ENCODE measurements around the gene NUP210L. TPM values are rescaled to one million over a fixed set of nuclear protein-coding genes. Genes with fewer than 3 reads are reported as not detected.

NUP210L gene
- total and polyA plus RNA-seq, 9 of the 15 experiments (the other 6 are each of a cell fraction or from before 2014, with no cell fraction given), result 0.01 to 0.04 TPM; not detected in 7

DNA sequence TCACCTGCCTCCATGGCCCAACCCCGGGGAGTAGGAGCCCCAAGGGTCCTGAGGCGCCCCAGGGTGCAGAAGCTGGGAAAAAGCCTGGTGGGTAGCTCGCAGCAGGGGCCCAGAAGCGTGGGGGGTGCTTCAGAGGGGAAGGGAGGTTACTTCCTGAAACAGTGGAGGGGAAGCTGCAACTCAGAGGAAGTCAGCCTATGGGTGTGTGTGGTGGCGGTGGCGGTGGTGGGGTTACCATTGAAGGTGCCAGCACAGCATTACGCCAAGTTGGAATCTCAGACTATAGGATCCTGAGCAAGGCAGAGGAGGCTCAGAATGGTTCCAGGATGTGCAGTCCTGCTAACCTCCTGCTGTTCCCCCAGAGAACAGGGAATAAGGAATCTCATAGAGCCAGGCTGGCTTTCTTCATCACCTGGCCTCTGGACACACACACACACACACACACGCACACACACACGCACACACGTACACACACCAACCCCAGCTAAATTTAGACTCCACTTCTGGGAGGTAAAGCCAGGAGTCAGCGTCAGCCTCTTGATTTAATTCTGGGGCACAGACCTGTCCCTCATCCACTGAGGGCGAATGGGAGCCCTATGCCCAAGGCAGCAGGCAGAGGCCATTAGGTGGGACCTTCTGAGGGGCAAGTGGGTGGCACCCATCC, 209.6 kb downstream of the NUP210L start (continued):
- TF ChIP-seq NFATC3 (IDR thresholded peaks at IDR 0.05) (no peak), RFX7 (CRISPR knock-in tag; IDR thresholded peaks at IDR 0.05) (no peak), YBX1 (IDR thresholded peaks at IDR 0.05) (no peak), PML (IDR thresholded peaks at IDR 0.05; ENCODE audit: low read length) (no peak), POLR3A (IDR thresholded peaks at IDR 0.05; ENCODE audit: borderline replicate concordance, extremely low read depth, insufficient read depth, insufficient read length) (no peak), ZBTB7A (IDR thresholded peaks at IDR 0.05; ENCODE audit: borderline replicate concordance, control insufficient read depth, low read depth, low read length) (peak; percentile 77), NRF1 (conservative IDR thresholded peaks at IDR 0.05 in 1 of 2, IDR thresholded peaks at IDR 0.05 in 1 of 2) (no peak), KLF6 (CRISPR knock-in tag; IDR thresholded peaks at IDR 0.05; ENCODE audit: borderline replicate concordance) (no peak), MYC (IDR thresholded peaks at IDR 0.05; ENCODE audit: low read depth, low read length) (no peak), MYC (CRISPR knock-in tag; IDR thresholded peaks at IDR 0.05; ENCODE audit: borderline replicate concordance, low read depth) (peak; percentile 58; the same call in 1 of the 2 replicates), ZFPM2 (CRISPR knock-in tag; IDR thresholded peaks at IDR 0.05) (no peak), MITF (IDR thresholded peaks at IDR 0.05) (no peak), ZNF212 (CRISPR knock-in tag; IDR thresholded peaks at IDR 0.05) (no peak), HINFP (tag; conservative IDR thresholded peaks at IDR 0.05; ENCODE audit: low read depth) (no peak), ZBTB17 (CRISPR knock-in tag; IDR thresholded peaks at IDR 0.05) (no peak), KDM2B (CRISPR knock-in tag; IDR thresholded peaks at IDR 0.05) (no peak), ZNF263 (CRISPR knock-in tag; IDR thresholded peaks at IDR 0.05; ENCODE audit: borderline replicate concordance) (no peak), ZSCAN29 (IDR thresholded peaks at IDR 0.05) (no peak)
- TF ChIP-seq, protein P1, sequence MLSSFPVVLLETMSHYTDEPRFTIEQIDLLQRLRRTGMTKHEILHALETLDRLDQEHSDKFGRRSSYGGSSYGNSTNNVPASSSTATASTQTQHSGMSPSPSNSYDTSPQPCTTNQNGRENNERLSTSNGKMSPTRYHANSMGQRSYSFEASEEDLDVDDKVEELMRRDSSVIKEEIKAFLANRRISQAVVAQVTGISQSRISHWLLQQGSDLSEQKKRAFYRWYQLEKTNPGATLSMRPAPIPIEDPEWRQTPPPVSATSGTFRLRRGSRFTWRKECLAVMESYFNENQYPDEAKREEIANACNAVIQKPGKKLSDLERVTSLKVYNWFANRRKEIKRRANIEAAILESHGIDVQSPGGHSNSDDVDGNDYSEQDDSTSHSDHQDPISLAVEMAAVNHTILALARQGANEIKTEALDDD (IDR thresholded peaks at IDR 0.05), result no peak
- TF ChIP-seq, protein P2, sequence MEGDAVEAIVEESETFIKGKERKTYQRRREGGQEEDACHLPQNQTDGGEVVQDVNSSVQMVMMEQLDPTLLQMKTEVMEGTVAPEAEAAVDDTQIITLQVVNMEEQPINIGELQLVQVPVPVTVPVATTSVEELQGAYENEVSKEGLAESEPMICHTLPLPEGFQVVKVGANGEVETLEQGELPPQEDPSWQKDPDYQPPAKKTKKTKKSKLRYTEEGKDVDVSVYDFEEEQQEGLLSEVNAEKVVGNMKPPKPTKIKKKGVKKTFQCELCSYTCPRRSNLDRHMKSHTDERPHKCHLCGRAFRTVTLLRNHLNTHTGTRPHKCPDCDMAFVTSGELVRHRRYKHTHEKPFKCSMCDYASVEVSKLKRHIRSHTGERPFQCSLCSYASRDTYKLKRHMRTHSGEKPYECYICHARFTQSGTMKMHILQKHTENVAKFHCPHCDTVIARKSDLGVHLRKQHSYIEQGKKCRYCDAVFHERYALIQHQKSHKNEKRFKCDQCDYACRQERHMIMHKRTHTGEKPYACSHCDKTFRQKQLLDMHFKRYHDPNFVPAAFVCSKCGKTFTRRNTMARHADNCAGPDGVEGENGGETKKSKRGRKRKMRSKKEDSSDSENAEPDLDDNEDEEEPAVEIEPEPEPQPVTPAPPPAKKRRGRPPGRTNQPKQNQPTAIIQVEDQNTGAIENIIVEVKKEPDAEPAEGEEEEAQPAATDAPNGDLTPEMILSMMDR (IDR thresholded peaks at IDR 0.05 in 2 of 3, conservative IDR thresholded peaks at IDR 0.05 in 1 of 3; ENCODE audit: insufficient read depth in 2 of 3, low read depth in 1 of 3, low read length in 3 of 3), result no peak
- TF ChIP-seq, protein P3, sequence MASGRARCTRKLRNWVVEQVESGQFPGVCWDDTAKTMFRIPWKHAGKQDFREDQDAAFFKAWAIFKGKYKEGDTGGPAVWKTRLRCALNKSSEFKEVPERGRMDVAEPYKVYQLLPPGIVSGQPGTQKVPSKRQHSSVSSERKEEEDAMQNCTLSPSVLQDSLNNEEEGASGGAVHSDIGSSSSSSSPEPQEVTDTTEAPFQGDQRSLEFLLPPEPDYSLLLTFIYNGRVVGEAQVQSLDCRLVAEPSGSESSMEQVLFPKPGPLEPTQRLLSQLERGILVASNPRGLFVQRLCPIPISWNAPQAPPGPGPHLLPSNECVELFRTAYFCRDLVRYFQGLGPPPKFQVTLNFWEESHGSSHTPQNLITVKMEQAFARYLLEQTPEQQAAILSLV (tag; IDR thresholded peaks at IDR 0.05), result no peak

Measured in K562 (cell line).